Lower leg skin (tissue), 3 donors: Measurements from ENCODE around the gene P2RY8.

Experiments
- POLR2A ChIP-seq, 2 donors: fragments of 450-650 bp; IDR thresholded peaks; one replicate each; pipeline ENCODE4 v1.6.1; 2016 to 2017; ENCODE audit warnings: antibody characterized with exemption in 2 of 2, mild to moderate bottlenecking in 1 of 2, moderate library complexity in 1 of 2
- TF ChIP-seq, protein P1 (sequence below), 3 donors: fragments of 450-650 bp; IDR thresholded peaks; one replicate each; pipeline ENCODE4 v1.5.1; 2016; ENCODE audit warnings: antibody characterized with exemption in 3 of 3, mild to moderate bottlenecking in 3 of 3, moderate library complexity in 2 of 3

GRCh38 chrX:1421433-1422134 lies 115.4 kb downstream of the P2RY8 start:
- TF ChIP-seq, protein P1, sequence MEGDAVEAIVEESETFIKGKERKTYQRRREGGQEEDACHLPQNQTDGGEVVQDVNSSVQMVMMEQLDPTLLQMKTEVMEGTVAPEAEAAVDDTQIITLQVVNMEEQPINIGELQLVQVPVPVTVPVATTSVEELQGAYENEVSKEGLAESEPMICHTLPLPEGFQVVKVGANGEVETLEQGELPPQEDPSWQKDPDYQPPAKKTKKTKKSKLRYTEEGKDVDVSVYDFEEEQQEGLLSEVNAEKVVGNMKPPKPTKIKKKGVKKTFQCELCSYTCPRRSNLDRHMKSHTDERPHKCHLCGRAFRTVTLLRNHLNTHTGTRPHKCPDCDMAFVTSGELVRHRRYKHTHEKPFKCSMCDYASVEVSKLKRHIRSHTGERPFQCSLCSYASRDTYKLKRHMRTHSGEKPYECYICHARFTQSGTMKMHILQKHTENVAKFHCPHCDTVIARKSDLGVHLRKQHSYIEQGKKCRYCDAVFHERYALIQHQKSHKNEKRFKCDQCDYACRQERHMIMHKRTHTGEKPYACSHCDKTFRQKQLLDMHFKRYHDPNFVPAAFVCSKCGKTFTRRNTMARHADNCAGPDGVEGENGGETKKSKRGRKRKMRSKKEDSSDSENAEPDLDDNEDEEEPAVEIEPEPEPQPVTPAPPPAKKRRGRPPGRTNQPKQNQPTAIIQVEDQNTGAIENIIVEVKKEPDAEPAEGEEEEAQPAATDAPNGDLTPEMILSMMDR (IDR thresholded peaks at IDR 0.05), result no peak
- TF ChIP-seq POLR2A (IDR thresholded peaks at IDR 0.05), result no peak
